Activated CD8-positive, alpha-beta T cell treated with anti-CD3 and anti-CD28 coated beads, Interleukin-2, amount 10 ng/mL, durations not matched to agents 7 days and 5 days (primary cell): ENCODE results near the gene ZFP82. TPM values are rescaled to one million over a fixed set of nuclear protein-coding genes. Genes with fewer than 3 reads are reported as not detected.

ENCODE experiments used
- ATAC-seq: fragments of 150-1000 bp; cut with Tn5 transposase; one replicate; pipeline ENCODE4 v1.10.0; 2021; ENCODE audit warnings: moderate library complexity
- CTCF ChIA-PET: fragments of 350-600 bp; sonication (Branson Sonifier 250); formaldehyde crosslinking; loops from one replicate; lab custom pipeline; 2021; ENCODE audit warnings: antibody characterized with exemption; lab: Charles Lee
- POLR2A ChIA-PET: fragments of 350-600 bp; sonication (Branson Sonifier 250); formaldehyde crosslinking; loops from one replicate; lab custom pipeline; 2021; ENCODE audit warnings: antibody characterized with exemption; lab: Charles Lee
- DNase-seq: peaks from one replicate; pipeline ENCODE4 v3.0.0-alpha.2; 2020
- H3K27ac Mint-ChIP-seq: one replicate; pipeline ENCODE4 v1.8.0; 2021; ENCODE audit warnings: mild to moderate bottlenecking, mixed read lengths
- H3K27me3 Mint-ChIP-seq: one replicate; pipeline ENCODE4 v1.8.0; 2021; ENCODE audit warnings: low read depth, mixed read lengths
- H3K36me3 Mint-ChIP-seq: one replicate; pipeline ENCODE4 v1.8.0; 2021; ENCODE audit warnings: low read depth, mixed read lengths
- H3K4me1 Mint-ChIP-seq: one replicate; pipeline ENCODE4 v1.8.0; 2021; ENCODE audit warnings: low read depth, mixed read lengths
- H3K4me3 Mint-ChIP-seq: one replicate; pipeline ENCODE4 v1.8.0; 2021; ENCODE audit warnings: mild to moderate bottlenecking, mixed read lengths
- H3K9me3 Mint-ChIP-seq: one replicate; pipeline ENCODE4 v1.8.0; 2022; ENCODE audit warnings: mixed read lengths; ENCODE audit not compliant: insufficient read depth
- total RNA-seq, 2 experiments: library from RNA; stranded (reverse); gene quantifications; one replicate each; pipeline ENCODE4 v1.2.3, GENCODE V29; 2021

Gene ZFP82
- total RNA-seq = 1 to 10 TPM; 5.2 to 5.4 TPM

GRCh38 chr19:36418287-36419001 is at the start of gene ZFP82:
ZFP82 (minus strand) TSS chr19:36418644; CDS start chr19:36409789, 8,855 bp downstream.
- DNase-seq (peak; percentile 84), ATAC-seq (peak; percentile 94)
- ChIA-PET POLR2A (interaction anchor here (0.9 to 1.3 kb wide), 2 partner anchors 71 kb away, joined by 3 to 5 read pairs; partner anchors contain the start of gene ZNF566), CTCF (interaction anchor here (1.8 kb wide), 1 partner anchor 187 kb away, joined by 3 read pairs; the partner anchor contains the start of gene ZNF382)
- peaks cover 35% of the 10 kb centered on the region for H3K9me3 Mint-ChIP-seq
- H3K4me1 Mint-ChIP-seq = peaks cover 24% of the 10 kb centered on the region
- peaks cover 10% of the 10 kb centered on the region for H3K27me3 Mint-ChIP-seq
- H3K4me3 Mint-ChIP-seq = peak within 1 kb of the TSS; percentile 91
- H3K36me3 Mint-ChIP-seq = peaks cover 41% of the 10 kb centered on the region
- H3K27ac Mint-ChIP-seq = peak within 1 kb of the TSS; percentile 96

- peaks cover 39% of the 10 kb centered on the region for H3K9me3 Mint-ChIP-seq
Observed at GRCh38 chr19:36460046-36460445, 41.6 kb upstream of the ZFP82 start.

GRCh38 chr19:36456831-36457230 is 38.4 kb upstream of the ZFP82 start:
- Mint-ChIP-seq H3K36me3 (peaks cover 35% of the 10 kb centered on the region), H3K9me3 (peaks cover 50% of the 10 kb centered on the region), H3K4me3 (no peak overlapping the region), H3K4me1 (no peaks in the 10 kb centered on the region), H3K27ac (no peak overlapping the region), H3K27me3 (no peaks in the 10 kb centered on the region)
- no peak for DNase-seq
- ChIA-PET POLR2A (no interaction called here), CTCF (no interaction called here)
- ATAC-seq = no peak

More at GRCh38 chr19:36460046-36460445, 41.6 kb upstream of the ZFP82 start:
- ChIA-PET POLR2A (no interaction called here), CTCF (no interaction called here)
- H3K27ac Mint-ChIP-seq = no peak overlapping the region
- no peaks in the 10 kb centered on the region for H3K4me1 Mint-ChIP-seq
- no peaks in the 10 kb centered on the region for H3K27me3 Mint-ChIP-seq
- DNase-seq (no peak), ATAC-seq (no peak)
- H3K4me3 Mint-ChIP-seq = no peak overlapping the region
- H3K36me3 Mint-ChIP-seq = peaks cover 26% of the 10 kb centered on the region

- H3K4me1 Mint-ChIP-seq = no peaks in the 10 kb centered on the region
- POLR2A ChIA-PET = no interaction called here
- CTCF ChIA-PET = no interaction called here
- peaks cover 39% of the 10 kb centered on the region for H3K36me3 Mint-ChIP-seq
- H3K4me3 Mint-ChIP-seq = no peak overlapping the region
- no peaks in the 10 kb centered on the region for H3K27me3 Mint-ChIP-seq
- H3K27ac Mint-ChIP-seq = no peak overlapping the region
- no peak for DNase-seq
- H3K9me3 Mint-ChIP-seq = peaks cover 60% of the 10 kb centered on the region
- no peak for ATAC-seq
Observed at GRCh38 chr19:36449059-36449670, 30.7 kb upstream of the ZFP82 start.

GRCh38 chr19:36441339-36441738 is 22.9 kb upstream of the ZFP82 start:
- H3K4me1 Mint-ChIP-seq = no peaks in the 10 kb centered on the region
- H3K27me3 Mint-ChIP-seq = no peaks in the 10 kb centered on the region
- no peaks in the 10 kb centered on the region for H3K36me3 Mint-ChIP-seq
- H3K4me3 Mint-ChIP-seq = no peak overlapping the region
- ChIA-PET CTCF (no interaction called here), POLR2A (no interaction called here)
- no peak for ATAC-seq
- peaks cover 33% of the 10 kb centered on the region for H3K9me3 Mint-ChIP-seq
- DNase-seq = no peak
- no peak overlapping the region for H3K27ac Mint-ChIP-seq

- no peaks in the 10 kb centered on the region for H3K36me3 Mint-ChIP-seq
- no peak for DNase-seq
- H3K9me3 Mint-ChIP-seq = peaks cover 27% of the 10 kb centered on the region
- H3K4me1 Mint-ChIP-seq = no peaks in the 10 kb centered on the region
- H3K27me3 Mint-ChIP-seq = no peaks in the 10 kb centered on the region
- CTCF ChIA-PET = no interaction called here
- POLR2A ChIA-PET = no interaction called here
- H3K4me3 Mint-ChIP-seq = no peak overlapping the region
- no peak for ATAC-seq
- no peak overlapping the region for H3K27ac Mint-ChIP-seq
Observed at GRCh38 chr19:36436531-36436930, 18.1 kb upstream of the ZFP82 start.

- peaks cover 6% of the 10 kb centered on the region for H3K4me1 Mint-ChIP-seq
- ChIA-PET CTCF (no interaction called here), POLR2A (no interaction called here)
- H3K4me3 Mint-ChIP-seq = no peak overlapping the region
- DNase-seq (no peak), ATAC-seq (no peak)
- peaks cover 9% of the 10 kb centered on the region for H3K36me3 Mint-ChIP-seq
- H3K27me3 Mint-ChIP-seq = peaks cover 10% of the 10 kb centered on the region
- H3K9me3 Mint-ChIP-seq = peaks cover 32% of the 10 kb centered on the region
- no peak overlapping the region for H3K27ac Mint-ChIP-seq
Observed at GRCh38 chr19:36423925-36424324, 5.5 kb upstream of the ZFP82 start.

GRCh38 chr19:36421749-36422481 is 3.5 kb upstream of the ZFP82 start:
- H3K4me3 Mint-ChIP-seq = no peak overlapping the region
- ATAC-seq (no peak), DNase-seq (no peak)
- H3K27ac Mint-ChIP-seq = no peak overlapping the region
- H3K9me3 Mint-ChIP-seq = peaks cover 33% of the 10 kb centered on the region
- H3K36me3 Mint-ChIP-seq = peaks cover 23% of the 10 kb centered on the region
- POLR2A ChIA-PET = no interaction called here
- CTCF ChIA-PET = no interaction called here
- H3K27me3 Mint-ChIP-seq = peaks cover 10% of the 10 kb centered on the region
- peaks cover 21% of the 10 kb centered on the region for H3K4me1 Mint-ChIP-seq

GRCh38 chr19:36420961-36421748 is 2.7 kb upstream of the ZFP82 start:
- Mint-ChIP-seq H3K4me1 (peaks cover 22% of the 10 kb centered on the region), H3K9me3 (peaks cover 33% of the 10 kb centered on the region), H3K27me3 (peaks cover 10% of the 10 kb centered on the region), H3K4me3 (peak overlapping the region; percentile 13), H3K36me3 (peaks cover 26% of the 10 kb centered on the region), H3K27ac (no peak overlapping the region)
- ATAC-seq (no peak), DNase-seq (no peak)
- CTCF ChIA-PET = no interaction called here
- POLR2A ChIA-PET = no interaction called here

GRCh38 chr19:36417752-36418286 is 625 bp downstream of the ZFP82 start:
- peaks cover 10% of the 10 kb centered on the region for H3K27me3 Mint-ChIP-seq
- ATAC-seq (no peak), DNase-seq (no peak)
- H3K36me3 Mint-ChIP-seq = peaks cover 47% of the 10 kb centered on the region
- POLR2A ChIA-PET = interaction anchor here (1.3 kb wide), 1 partner anchor 72 kb away, joined by 5 read pairs; the partner anchor contains the start of gene ZNF566
- CTCF ChIA-PET = no interaction called here
- H3K27ac Mint-ChIP-seq = peak overlapping the region; percentile 96
- H3K4me1 Mint-ChIP-seq = peaks cover 24% of the 10 kb centered on the region
- H3K4me3 Mint-ChIP-seq = peak overlapping the region; percentile 91
- peaks cover 36% of the 10 kb centered on the region for H3K9me3 Mint-ChIP-seq

- Mint-ChIP-seq H3K36me3 (peaks cover 65% of the 10 kb centered on the region), H3K4me3 (no peak overlapping the region), H3K27me3 (no peaks in the 10 kb centered on the region), H3K4me1 (no peaks in the 10 kb centered on the region), H3K27ac (no peak overlapping the region), H3K9me3 (peaks cover 44% of the 10 kb centered on the region)
- DNase-seq (no peak), ATAC-seq (no peak)
- CTCF ChIA-PET = no interaction called here
- POLR2A ChIA-PET = no interaction called here
Observed at GRCh38 chr19:36409841-36410240, 8.6 kb downstream of the ZFP82 start.
